Measurements from ENCODE around the gene SH3BP5. TPM values are rescaled to one million over a fixed set of nuclear protein-coding genes. Genes with fewer than 3 reads are reported as not detected.

SH3BP5 gene
- polyA plus RNA-seq, 1 experiment: 30.9 TPM

- no peak overlapping the region for H3K4me3 ChIP-seq (ENCODE audit: low read depth, low read length)
- no peaks in the 10 kb centered on the region for H3K27me3 ChIP-seq (ENCODE audit: control insufficient read depth, insufficient read depth, low read length)
- CTCF ChIA-PET: interaction anchor here (0.6 to 1.1 kb wide), 2 partner anchors 61 to 1035 kb away, joined by 3 read pairs; no protein-coding TSS in a partner anchor
- POLR2A ChIA-PET: no interaction called here
- H3K36me3 ChIP-seq (ENCODE audit: control insufficient read depth, insufficient read depth, low read length): no peaks in the 10 kb centered on the region
- DNase-seq (ENCODE audit: low read depth): no peak
- TF ChIP-seq CTCF (IDR thresholded peaks at IDR 0.05; ENCODE audit: insufficient read depth, low read depth, low read length): no peak
These were observed 59.8 kb downstream of the SH3BP5 start for GRCh38 chr3:15272426-15273196.

GRCh38 chr3:15271785-15272381 is 60.5 kb downstream of the SH3BP5 start:
- Histone ChIP-seq H3K27me3 (ENCODE audit: control insufficient read depth, insufficient read depth, low read length) (no peaks in the 10 kb centered on the region), H3K4me3 (ENCODE audit: low read depth, low read length) (no peak overlapping the region), H3K36me3 (ENCODE audit: control insufficient read depth, insufficient read depth, low read length) (no peaks in the 10 kb centered on the region)
- DNase-seq (ENCODE audit: low read depth): no peak
- ChIA-PET POLR2A (no interaction called here), CTCF (interaction anchor here (7.4 to 7.6 kb wide), 2 partner anchors 59 to 107 kb away, joined by 77 to 112 read pairs; partner anchors contain the start of gene SH3BP5)
- no peak for TF ChIP-seq CTCF (IDR thresholded peaks at IDR 0.05; ENCODE audit: insufficient read depth, low read depth, low read length)

GRCh38 chr3:15271030-15271429 is 61.4 kb downstream of the SH3BP5 start:
- ChIA-PET POLR2A (no interaction called here), CTCF (interaction anchor here (1.3 to 7.6 kb wide), 3 partner anchors 8 to 108 kb away, joined by 4 to 112 read pairs (median 77); partner anchors contain the start of gene SH3BP5)
- no peaks in the 10 kb centered on the region for H3K27me3 ChIP-seq (ENCODE audit: control insufficient read depth, insufficient read depth, low read length)
- DNase-seq (ENCODE audit: low read depth): no peak
- no peaks in the 10 kb centered on the region for H3K36me3 ChIP-seq (ENCODE audit: control insufficient read depth, insufficient read depth, low read length)
- TF ChIP-seq CTCF (IDR thresholded peaks at IDR 0.05; ENCODE audit: insufficient read depth, low read depth, low read length): no peak
- no peak overlapping the region for H3K4me3 ChIP-seq (ENCODE audit: low read depth, low read length)

GRCh38 chr3:15269091-15269989 is 63.0 kb downstream of the SH3BP5 start:
- Histone ChIP-seq H3K27me3 (ENCODE audit: control insufficient read depth, insufficient read depth, low read length) (no peaks in the 10 kb centered on the region), H3K36me3 (ENCODE audit: control insufficient read depth, insufficient read depth, low read length) (no peaks in the 10 kb centered on the region), H3K4me3 (ENCODE audit: low read depth, low read length) (no peak overlapping the region)
- CTCF ChIA-PET: interaction anchor here (0.5 to 7.6 kb wide), 22 partner anchors 11 to 161 kb away, joined by 3 to 112 read pairs (median 7); partner anchors contain the start of gene SH3BP5
- POLR2A ChIA-PET: no interaction called here
- DNase-seq (ENCODE audit: low read depth): peak; percentile 77
- TF ChIP-seq CTCF (IDR thresholded peaks at IDR 0.05; ENCODE audit: insufficient read depth, low read depth, low read length): no peak
